ENCODE data around the gene APCDD1.

APCDD1 gene

GRCh38 chr18:10495936-10496335, 41.5 kb downstream of the APCDD1 start:
- Histone ChIP-seq H3K9ac (ENCODE audit: low read length) (no peak overlapping the region), H3K36me3 (replicated peaks; ENCODE audit: low read depth, low read length) (no peaks in the 10 kb centered on the region), H3K27me3 (ENCODE audit: low read depth, low read length) (0 out of 2 replicates have a peak, but pooled peaks cover 6% of the 10 kb centered on the region), H4K20me1 (ENCODE audit: insufficient read depth, low read length) (no peaks in the 10 kb centered on the region), H2AFZ (ENCODE audit: low read depth, low read length) (no peak overlapping the region), H3K27ac (ENCODE audit: low read length) (no peak overlapping the region), H3K4me1 (ENCODE audit: low read length) (no peaks in the 10 kb centered on the region), H3K4me2 (ENCODE audit: low read length) (no peak overlapping the region), H3K9me3 (ENCODE audit: insufficient read depth, low read length) (no peaks in the 10 kb centered on the region), H3K4me3 (ENCODE audit: low read length) (no peak overlapping the region), H3K79me2 (ENCODE audit: low read length) (no peaks in the 10 kb centered on the region)
- TF ChIP-seq, protein P1, sequence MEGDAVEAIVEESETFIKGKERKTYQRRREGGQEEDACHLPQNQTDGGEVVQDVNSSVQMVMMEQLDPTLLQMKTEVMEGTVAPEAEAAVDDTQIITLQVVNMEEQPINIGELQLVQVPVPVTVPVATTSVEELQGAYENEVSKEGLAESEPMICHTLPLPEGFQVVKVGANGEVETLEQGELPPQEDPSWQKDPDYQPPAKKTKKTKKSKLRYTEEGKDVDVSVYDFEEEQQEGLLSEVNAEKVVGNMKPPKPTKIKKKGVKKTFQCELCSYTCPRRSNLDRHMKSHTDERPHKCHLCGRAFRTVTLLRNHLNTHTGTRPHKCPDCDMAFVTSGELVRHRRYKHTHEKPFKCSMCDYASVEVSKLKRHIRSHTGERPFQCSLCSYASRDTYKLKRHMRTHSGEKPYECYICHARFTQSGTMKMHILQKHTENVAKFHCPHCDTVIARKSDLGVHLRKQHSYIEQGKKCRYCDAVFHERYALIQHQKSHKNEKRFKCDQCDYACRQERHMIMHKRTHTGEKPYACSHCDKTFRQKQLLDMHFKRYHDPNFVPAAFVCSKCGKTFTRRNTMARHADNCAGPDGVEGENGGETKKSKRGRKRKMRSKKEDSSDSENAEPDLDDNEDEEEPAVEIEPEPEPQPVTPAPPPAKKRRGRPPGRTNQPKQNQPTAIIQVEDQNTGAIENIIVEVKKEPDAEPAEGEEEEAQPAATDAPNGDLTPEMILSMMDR (IDR thresholded peaks at IDR 0.05; ENCODE audit: low read depth, low read length) = no peak
- TF ChIP-seq EZH2phosphoT487 (IDR thresholded peaks at IDR 0.05; ENCODE audit: low read depth) = no peak

DNA sequence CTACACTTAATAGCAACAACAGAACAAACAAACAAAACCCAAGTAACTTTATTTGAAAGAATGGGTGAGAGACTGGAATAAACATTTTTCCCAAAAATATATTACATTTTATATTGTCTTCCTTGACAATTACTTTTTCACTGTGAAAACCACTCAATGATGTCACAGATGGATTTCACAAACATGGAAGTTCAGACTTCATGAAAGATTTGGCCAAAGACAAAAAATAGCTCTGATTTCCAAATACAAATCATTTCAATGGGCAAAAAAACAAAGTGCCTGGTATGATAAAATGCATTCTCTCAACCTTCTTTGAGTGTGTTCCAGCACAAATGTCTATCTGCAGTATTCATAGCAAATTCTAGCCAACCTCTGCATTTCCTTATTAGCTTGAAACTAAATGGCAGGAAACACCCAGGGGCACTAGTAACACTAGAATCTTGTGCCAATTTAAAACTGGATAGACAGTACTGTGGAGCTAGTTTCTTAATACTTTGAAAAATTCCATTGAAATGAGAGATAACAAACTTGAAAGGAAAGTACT, 42.8 kb downstream of the APCDD1 start:
- no peak overlapping the region for H2AFZ ChIP-seq (ENCODE audit: low read depth, low read length)
- no peak overlapping the region for H3K9ac ChIP-seq (ENCODE audit: low read length)
- H3K4me2 ChIP-seq (ENCODE audit: low read length) = no peak overlapping the region
- TF ChIP-seq EZH2phosphoT487 (IDR thresholded peaks at IDR 0.05; ENCODE audit: low read depth) = no peak
- H3K36me3 ChIP-seq (replicated peaks; ENCODE audit: low read depth, low read length) = no peaks in the 10 kb centered on the region
- H3K4me1 ChIP-seq (ENCODE audit: low read length) = no peaks in the 10 kb centered on the region
- no peaks in the 10 kb centered on the region for H4K20me1 ChIP-seq (ENCODE audit: insufficient read depth, low read length)
- H3K27ac ChIP-seq (ENCODE audit: low read length) = no peak overlapping the region
- no peaks in the 10 kb centered on the region for H3K79me2 ChIP-seq (ENCODE audit: low read length)
- H3K27me3 ChIP-seq (ENCODE audit: low read depth, low read length) = peaks cover 13% of the 10 kb centered on the region; the same call in 1 of the 2 replicates
- H3K4me3 ChIP-seq (ENCODE audit: low read length) = no peak overlapping the region
- no peaks in the 10 kb centered on the region for H3K9me3 ChIP-seq (ENCODE audit: insufficient read depth, low read length)

- no peaks in the 10 kb centered on the region for H3K9me3 ChIP-seq (ENCODE audit: insufficient read depth, low read length)
- H2AFZ ChIP-seq (ENCODE audit: low read depth, low read length) = no peak overlapping the region
- H3K4me3 ChIP-seq (ENCODE audit: low read length) = no peak overlapping the region
- H3K27me3 ChIP-seq (ENCODE audit: low read depth, low read length) = peaks cover 15% of the 10 kb centered on the region; the same call in 1 of the 2 replicates
- no peaks in the 10 kb centered on the region for H3K36me3 ChIP-seq (replicated peaks; ENCODE audit: low read depth, low read length)
- H3K4me1 ChIP-seq (ENCODE audit: low read length) = no peaks in the 10 kb centered on the region
- H3K4me2 ChIP-seq (ENCODE audit: low read length) = no peak overlapping the region
- H3K79me2 ChIP-seq (ENCODE audit: low read length) = no peaks in the 10 kb centered on the region
- TF ChIP-seq, protein P1 (IDR thresholded peaks at IDR 0.05; ENCODE audit: low read depth, low read length) = no peak
- TF ChIP-seq EZH2phosphoT487 (IDR thresholded peaks at IDR 0.05; ENCODE audit: low read depth) = no peak
- no peak overlapping the region for H3K9ac ChIP-seq (ENCODE audit: low read length)
- no peak overlapping the region for H3K27ac ChIP-seq (ENCODE audit: low read length)
- H4K20me1 ChIP-seq (ENCODE audit: insufficient read depth, low read length) = no peaks in the 10 kb centered on the region
Measured at GRCh38 chr18:10499230-10499629, 44.8 kb downstream of the APCDD1 start.

GRCh38 chr18:10500038-10500437, 45.6 kb downstream of the APCDD1 start:
- Histone ChIP-seq H3K79me2 (ENCODE audit: low read length) (no peaks in the 10 kb centered on the region), H3K4me2 (ENCODE audit: low read length) (no peak overlapping the region), H2AFZ (ENCODE audit: low read depth, low read length) (no peak overlapping the region), H4K20me1 (ENCODE audit: insufficient read depth, low read length) (no peaks in the 10 kb centered on the region), H3K9ac (ENCODE audit: low read length) (no peak overlapping the region), H3K9me3 (ENCODE audit: insufficient read depth, low read length) (no peaks in the 10 kb centered on the region), H3K4me3 (ENCODE audit: low read length) (no peak overlapping the region), H3K36me3 (replicated peaks; ENCODE audit: low read depth, low read length) (no peaks in the 10 kb centered on the region), H3K4me1 (ENCODE audit: low read length) (no peaks in the 10 kb centered on the region), H3K27ac (ENCODE audit: low read length) (no peak overlapping the region), H3K27me3 (ENCODE audit: low read depth, low read length) (peaks cover 15% of the 10 kb centered on the region; the same call in 1 of the 2 replicates)
- TF ChIP-seq, protein P1 (IDR thresholded peaks at IDR 0.05; ENCODE audit: low read depth, low read length) = no peak
- TF ChIP-seq EZH2phosphoT487 (IDR thresholded peaks at IDR 0.05; ENCODE audit: low read depth) = no peak
